H1 (cell line): ENCODE results near the gene NCAPD2. TPM values are rescaled to one million over a fixed set of nuclear protein-coding genes. Genes with fewer than 3 reads are reported as not detected.
"Not testable (repeated sequence)": the region's sequence is repeated elsewhere in the genome, so short reads cannot be mapped to it uniquely, and the experiment has no call there.

ENCODE experiments used
- CTCF ChIA-PET: fragments of 300-600 bp; sonication (Branson Sonifier 250); formaldehyde crosslinking; loops from one replicate; lab custom pipeline; 2021; ENCODE audit not compliant: partially characterized antibody; lab: Charles Lee
- POLR2A ChIA-PET: fragments of 300-600 bp; sonication (Branson Sonifier 250); formaldehyde crosslinking; loops from one replicate; lab custom pipeline; 2021; ENCODE audit warnings: inconsistent platforms; ENCODE audit not compliant: partially characterized antibody; lab: Charles Lee
- DNase-seq, 2 experiments: peaks; one replicate each; pipeline versions ENCODE4 v3.0.0 to v3.0.0-alpha.2; 2010 to 2022; ENCODE audit warnings: low spot score in 2 of 2, low read depth in 1 of 2, mixed read lengths in 1 of 2
- FAIRE-seq: peaks from 2 replicates; lab custom pipeline; 2011; peaks lifted over from hg19 to GRCh38; lab: Jason Lieb, UNC
- H2AFZ ChIP-seq: 2 replicates; pipeline ENCODE4 v1.8.1; 2012; ENCODE audit warnings: low read length, inconsistent platforms
- H2AK5ac ChIP-seq: 2 replicates; pipeline ENCODE4 v1.6.1; 2013; ENCODE audit warnings: low read depth, low read length
- H2BK120ac ChIP-seq: replicated peaks from 2 replicates; pipeline ENCODE3; 2013; ENCODE audit warnings: low read depth, low read length, inconsistent platforms
- H2BK12ac ChIP-seq: 2 replicates; pipeline ENCODE4 v1.6.1; 2013; ENCODE audit warnings: low read depth, low read length
- H2BK15ac ChIP-seq: 2 replicates; pipeline ENCODE4 v1.6.1; 2013; ENCODE audit warnings: low read length
- H2BK20ac ChIP-seq: 2 replicates; pipeline ENCODE4 v1.6.1; 2013; ENCODE audit warnings: low read length
- H2BK5ac ChIP-seq: 2 replicates; pipeline ENCODE4 v1.6.1; 2013; ENCODE audit warnings: low read depth, low read length
- H3K14ac ChIP-seq: 2 replicates; pipeline ENCODE4 v1.6.1; 2013; ENCODE audit warnings: inconsistent platforms; ENCODE audit not compliant: insufficient read length
- H3K18ac ChIP-seq: 2 replicates; pipeline ENCODE4 v1.6.1; 2013; ENCODE audit warnings: low read length; ENCODE audit errors: extremely low read depth
- H3K23ac ChIP-seq: 2 replicates; pipeline ENCODE4 v1.6.1; 2013; ENCODE audit warnings: inconsistent platforms; ENCODE audit not compliant: insufficient read length
- H3K23me2 ChIP-seq: 2 replicates; pipeline ENCODE4 v1.6.1; 2013; ENCODE audit warnings: low read depth, low read length
- H3K27ac ChIP-seq: 2 replicates; pipeline ENCODE4 v1.6.1; 2011; ENCODE audit warnings: low read depth, low read length, inconsistent platforms
- H3K27me3 ChIP-seq, 4 experiments: replicated peaks in 1 of 4; 1 replicate in 1 of 4; 2 replicates in 3 of 4; pipeline versions ENCODE4 v1.6.1 to v1.8.1; 2011 to 2013; ENCODE audit warnings: low read length in 3 of 4, mild to moderate bottlenecking in 3 of 4, inconsistent platforms in 2 of 4, mixed read lengths in 2 of 4, moderate library complexity in 1 of 4; ENCODE audit not compliant: control insufficient read depth in 3 of 4, insufficient read depth in 3 of 4; ENCODE audit errors: extremely low read depth in 1 of 4
- H3K36me3 ChIP-seq, 4 experiments: 2 replicates each; pipeline versions ENCODE4 v1.6.1 to v1.8.1; 2011 to 2013; ENCODE audit warnings: mild to moderate bottlenecking in 4 of 4, low read length in 3 of 4, moderate library complexity in 2 of 4, control low read depth in 1 of 4, inconsistent platforms in 1 of 4; ENCODE audit not compliant: insufficient read depth in 4 of 4, control insufficient read depth in 2 of 4
- H3K4ac ChIP-seq: replicated peaks from 2 replicates; pipeline ENCODE3; 2013; ENCODE audit warnings: low read length, low read depth, mixed read lengths, inconsistent platforms; ENCODE audit not compliant: insufficient read length
- H3K4me1 ChIP-seq, 4 experiments: replicated peaks in 1 of 4; 1 replicate in 1 of 4; 2 replicates in 3 of 4; pipeline versions ENCODE4 v1.6.1 to v1.8.1; 2011 to 2013; ENCODE audit warnings: low read length in 3 of 4, inconsistent platforms in 2 of 4, mixed read lengths in 1 of 4; ENCODE audit not compliant: insufficient read depth in 4 of 4, control insufficient read depth in 3 of 4
- H3K4me2 ChIP-seq, 2 experiments: 2 replicates each; pipeline versions ENCODE4 v1.6.1 to v1.8.1; 2011 to 2013; ENCODE audit warnings: low read depth in 2 of 2, low read length in 2 of 2, control low read depth in 1 of 2, inconsistent platforms in 1 of 2, mild to moderate bottlenecking in 1 of 2; ENCODE audit not compliant: insufficient read depth in 1 of 2
- H3K4me3 ChIP-seq, 4 experiments: fragments of 200-600, 300-600 bp in 1 of 4; sonication (generic), shearing (Covaris generic), sonication (Bioruptor Twin) in 1 of 4; 2 replicates each; pipeline versions ENCODE4 v1.5.1 to v1.8.1; 2011 to 2016; ENCODE audit warnings: low read length in 4 of 4, low read depth in 3 of 4, control low read depth in 2 of 4, inconsistent platforms in 2 of 4, mild to moderate bottlenecking in 2 of 4, mixed read lengths in 1 of 4, moderate library complexity in 1 of 4; ENCODE audit not compliant: insufficient read depth in 2 of 4; ENCODE audit errors: extremely low read depth in 1 of 4
- H3K56ac ChIP-seq: replicated peaks from 2 replicates; pipeline ENCODE3; 2013; ENCODE audit warnings: low read depth, mild to moderate bottlenecking, mixed read lengths, low read length, inconsistent platforms; ENCODE audit not compliant: insufficient read length
- H3K79me1 ChIP-seq: 2 replicates; pipeline ENCODE4 v1.6.1; 2013; ENCODE audit warnings: low read depth, low read length, control low read depth
- H3K79me2 ChIP-seq, 2 experiments: 2 replicates each; pipeline versions ENCODE4 v1.6.1 to v1.8.1; 2012 to 2013; ENCODE audit warnings: low read length in 2 of 2, mild to moderate bottlenecking in 2 of 2, inconsistent platforms in 1 of 2; ENCODE audit not compliant: insufficient read depth in 2 of 2, control insufficient read depth in 1 of 2
- H3K9ac ChIP-seq, 4 experiments: replicated peaks in 1 of 4; 1 replicate in 1 of 4; 2 replicates in 3 of 4; pipeline versions ENCODE4 v1.6.1 to v1.8.1; 2011 to 2013; ENCODE audit warnings: low read depth in 3 of 4, low read length in 3 of 4, control low read depth in 2 of 4, mild to moderate bottlenecking in 2 of 4, moderate library complexity in 2 of 4, inconsistent platforms in 1 of 4; ENCODE audit errors: extremely low read depth in 1 of 4
- H3K9me3 ChIP-seq, 2 experiments: 2 replicates each; pipeline versions ENCODE4 v1.6.1 to v1.8.1; 2012 to 2013; ENCODE audit warnings: mild to moderate bottlenecking in 2 of 2, moderate library complexity in 2 of 2, control low read depth in 1 of 2, inconsistent platforms in 1 of 2, low read depth in 1 of 2, low read length in 1 of 2, mixed read lengths in 1 of 2; ENCODE audit not compliant: insufficient read depth in 2 of 2
- H4K20me1 ChIP-seq, 2 experiments: replicated peaks in 1 of 2; 2 replicates each; pipeline versions ENCODE3 to v1.8.1; 2011 to 2013; ENCODE audit warnings: inconsistent platforms in 2 of 2, low read length in 2 of 2, mild to moderate bottlenecking in 1 of 2; ENCODE audit not compliant: insufficient read depth in 2 of 2, control insufficient read depth in 1 of 2
- H4K5ac ChIP-seq: 2 replicates; pipeline ENCODE4 v1.6.1; 2013; ENCODE audit warnings: low read length, low read depth, mixed read lengths, inconsistent platforms; ENCODE audit not compliant: insufficient read length
- H4K8ac ChIP-seq: 2 replicates; pipeline ENCODE4 v1.8.0; 2013; ENCODE audit warnings: mild to moderate bottlenecking, moderate library complexity, low read length, inconsistent platforms; ENCODE audit not compliant: insufficient read depth; ENCODE audit errors: extremely low read depth
- H4K91ac ChIP-seq: replicated peaks from 2 replicates; pipeline ENCODE3; 2013; ENCODE audit warnings: low read length, mixed read lengths, inconsistent platforms; ENCODE audit not compliant: insufficient read length
- CTCF ChIP-seq, 3 experiments: IDR thresholded peaks; 1 replicate in 2 of 3; 2 replicates in 1 of 3; pipeline versions ENCODE4 v1.5.1 to v1.6.1; 2011; ENCODE audit warnings: low read length in 3 of 3, mild to moderate bottlenecking in 3 of 3, inconsistent platforms in 2 of 3, low read depth in 1 of 3, moderate library complexity in 1 of 3; ENCODE audit not compliant: insufficient read depth in 1 of 3; ENCODE audit errors: control extremely low read depth in 1 of 3
- RAD21 ChIP-seq, 2 experiments: IDR thresholded peaks in 1 of 2; conservative IDR thresholded peaks in 1 of 2; 2 replicates each; pipeline ENCODE4 v1.6.1; 2011; ENCODE audit warnings: low read depth in 2 of 2, low read length in 2 of 2, improper control_type of control experiment in 1 of 2, inconsistent platforms in 1 of 2, mild to moderate bottlenecking in 1 of 2, moderate library complexity in 1 of 2
- WGBS, 2 experiments: shearing (Covaris generic) in 1 of 2; methylation state at CpG; one replicate each; pipeline versions ENCODE4 v1.1.6 to v1.1.7; 2013 to 2015; ENCODE audit warnings: low lambda C conversion rate in 2 of 2, mixed read lengths in 2 of 2, inconsistent platforms in 1 of 2, low coverage in 1 of 2, missing lambda C conversion rate in 1 of 2; ENCODE audit not compliant: insufficient replicate concordance in 2 of 2, insufficient coverage in 1 of 2, insufficient read length in 1 of 2; ENCODE audit errors: extremely low coverage in 1 of 2, missing lambda C conversion rate in 1 of 2; 5-methylcytosine and 5-hydroxymethylcytosine counted together
- polyA plus RNA-seq, 7 experiments: library from polyadenylated mRNA; depleted of rRNA in 3 of 7; stranded (reverse) in 5 of 7; unstranded in 2 of 7; fragments of >200 nt in 5 of 7; fragments of 200-250 nt in 2 of 7; gene quantifications; 1 replicate in 5 of 7; 2 replicates in 1 of 7; 4 replicates in 1 of 7; pipeline versions ENCODE4 v1.2.1 to v1.2.3, GENCODE V29; 2011 to 2013; ENCODE audit warnings: missing spikeins in 2 of 7, mixed read lengths in 2 of 7
- total RNA-seq: library from RNA; stranded (reverse); fragmentation: NEBNext Ultra II Directional; extraction: Animal tissue kit (Norgen Biotek cat#: 25700); gene quantifications from 2 replicates; pipeline ENCODE4 v1.2.1, GENCODE V29; 2021

The NCAPD2 gene
- total and polyA plus RNA-seq, 2 of the 8 experiments (the other 6 are each of a cell fraction or from before 2014, with no cell fraction given): 55.8 to 132 TPM

GRCh38 chr12:6558014-6558760 is 64.3 kb downstream of the NCAPD2 start:
- TF ChIP-seq CTCF (IDR thresholded peaks at IDR 0.05; ENCODE audit: control extremely low read depth in 1 of 3, insufficient read depth in 1 of 3, low read depth in 1 of 3, low read length in 3 of 3): peak in 2 of 3 experiments; percentile 57 to 62; a peak in 3 of 4 replicates
- TF ChIP-seq RAD21 (IDR thresholded peaks at IDR 0.05 in 1 of 2, conservative IDR thresholded peaks at IDR 0.05 in 1 of 2; ENCODE audit: low read depth in 2 of 2, low read length in 2 of 2): peak; percentile 26 to 42; a peak in 3 of 4 replicates
- H3K4ac ChIP-seq, H2BK12ac ChIP-seq, DNase-seq, H3K23ac ChIP-seq, H2BK5ac ChIP-seq, FAIRE-seq, H3K4me2 ChIP-seq, H3K27ac ChIP-seq, H2BK15ac ChIP-seq, H3K27me3 ChIP-seq, H3K9me3 ChIP-seq, H3K14ac ChIP-seq, H2BK20ac ChIP-seq, H3K4me3 ChIP-seq, H2BK120ac ChIP-seq, H3K18ac ChIP-seq, H4K8ac ChIP-seq, H3K56ac ChIP-seq, H4K91ac ChIP-seq, H2AFZ ChIP-seq, H2AK5ac ChIP-seq, H3K9ac ChIP-seq, H3K79me1 ChIP-seq, H4K5ac ChIP-seq: not testable (repeated sequence)
- Histone ChIP-seq H3K36me3 (peaks cover 42 to 50% (median 46%) of the 10 kb centered on the region in 4 experiments), H3K4me1 (peaks cover 4 to 11% (median 6%) of the 10 kb centered on the region in 4 experiments), H3K23me2 (peaks cover 13% of the 10 kb centered on the region; the same call in 1 of the 2 replicates), H3K79me2 (peaks cover 0 to 12% of the 10 kb centered on the region in 2 experiments; a peak in 2 of 4 replicates), H4K20me1 (peaks cover 12 to 22% of the 10 kb centered on the region in 2 experiments)
- POLR2A ChIA-PET: interaction anchor here (0.6 to 24.2 kb wide), 9 partner anchors 8 to 106 kb away, joined by 3 to 665 read pairs (median 4); partner anchors contain the start of genes GAPDH and NOP2
- WGBS, 2 experiments: 85% methylated on average over 12 of the region's 14 CpGs; no CpG with 5 or more reads in 1 of the 2 experiments
- CTCF ChIA-PET: interaction anchor here (0.6 to 24.9 kb wide), 20 partner anchors 1 to 1578 kb away, joined by 3 to 462 read pairs (median 4); partner anchors contain the start of genes GAPDH, IFFO1, MLF2 and MRPL51
